IMR-90 (cell line): ENCODE data around the gene PRKN. TPM values are rescaled to one million over a fixed set of nuclear protein-coding genes. Genes with fewer than 3 reads are reported as not detected.

Experiments
- ATAC-seq: fragments of 200-7000 bp; cut with Tn5 transposase; 2 replicates; pipeline ENCODE4 v1.9.1; 2020; ENCODE audit warnings: low read depth, mild to moderate bottlenecking, moderate library complexity
- BruUV-seq: library from RNA; stranded (reverse); fragments of 400-500 nt; replicated peaks from 2 replicates; lab custom pipeline; 2021; lab: Mats Ljungman, UMichigan
- CTCF ChIA-PET: fragments of 300-600 bp; formaldehyde crosslinking; extraction: SDS; loops from one replicate; lab custom pipeline; 2021; ENCODE audit warnings: antibody characterized with exemption; lab: Yijun Ruan, JAX
- POLR2A ChIA-PET: fragments of 300-600 bp; sonication (Branson Sonifier 250); formaldehyde crosslinking; loops from one replicate; lab custom pipeline; 2022; ENCODE audit warnings: antibody characterized with exemption; ENCODE audit not compliant: unreplicated experiment; lab: Charles Lee
- DNase-seq: peaks from one replicate; pipeline ENCODE4 v3.0.0; 2013
- H2AFZ ChIP-seq: replicated peaks from 2 replicates; pipeline ENCODE3; 2013; ENCODE audit warnings: low read length, mild to moderate bottlenecking; ENCODE audit not compliant: poor library complexity
- H2AK5ac ChIP-seq: 2 replicates; pipeline ENCODE4 v1.6.1; 2013; ENCODE audit warnings: low read depth, low read length, inconsistent platforms
- H2AK9ac ChIP-seq: replicated peaks from 2 replicates; pipeline ENCODE3; 2013; ENCODE audit warnings: mild to moderate bottlenecking, low read depth, low read length, moderate library complexity; ENCODE audit not compliant: poor library complexity
- H2BK120ac ChIP-seq: 2 replicates; pipeline ENCODE4 v1.6.1; 2013; ENCODE audit warnings: low read depth, low read length, inconsistent platforms
- H2BK15ac ChIP-seq: 3 replicates; pipeline ENCODE4 v1.6.1; 2013; ENCODE audit warnings: low read depth, low read length, inconsistent platforms
- H2BK20ac ChIP-seq: 2 replicates; pipeline ENCODE4 v1.6.1; 2013; ENCODE audit warnings: low read depth, mild to moderate bottlenecking, inconsistent platforms, low read length, moderate library complexity
- H2BK5ac ChIP-seq: 2 replicates; pipeline ENCODE4 v1.6.1; 2013; ENCODE audit warnings: mild to moderate bottlenecking, low read depth, low read length, inconsistent platforms; ENCODE audit not compliant: poor library complexity, severe bottlenecking
- H3K14ac ChIP-seq: replicated peaks from 2 replicates; pipeline ENCODE4 v1.6.1; 2013; ENCODE audit warnings: low read depth, low read length, inconsistent platforms
- H3K18ac ChIP-seq: 2 replicates; pipeline ENCODE4 v1.6.1; 2013; ENCODE audit warnings: low read depth, low read length, control low read depth
- H3K23ac ChIP-seq: 2 replicates; pipeline ENCODE4 v1.6.1; 2013; ENCODE audit warnings: low read depth, low read length, inconsistent platforms
- H3K27ac ChIP-seq: 2 replicates; pipeline ENCODE4 v1.5.1; 2013; ENCODE audit warnings: mild to moderate bottlenecking, control low read depth, low read length; ENCODE audit not compliant: insufficient read depth
- H3K27me3 ChIP-seq: 2 replicates; pipeline ENCODE4 v1.6.1; 2013; ENCODE audit warnings: low read length; ENCODE audit not compliant: control insufficient read depth, insufficient read depth
- H3K36me3 ChIP-seq: 2 replicates; pipeline ENCODE4 v1.6.1; 2013; ENCODE audit warnings: low read length, mixed read lengths; ENCODE audit not compliant: control insufficient read depth, insufficient read depth
- H3K4ac ChIP-seq: 2 replicates; pipeline ENCODE4 v1.6.1; 2013; ENCODE audit warnings: low read depth, low read length, inconsistent platforms
- H3K4me1 ChIP-seq: 2 replicates; pipeline ENCODE4 v1.6.1; 2013; ENCODE audit warnings: low read length, mixed read lengths; ENCODE audit not compliant: control insufficient read depth, insufficient read depth
- H3K4me2 ChIP-seq: 2 replicates; pipeline ENCODE4 v1.6.1; 2013; ENCODE audit warnings: low read depth, mild to moderate bottlenecking, control low read depth, low read length, moderate library complexity
- H3K4me3 ChIP-seq: 2 replicates; pipeline ENCODE4 v1.5.1; 2013; ENCODE audit warnings: low read depth, mild to moderate bottlenecking, control low read depth, low read length, moderate library complexity; ENCODE audit not compliant: insufficient read depth
- H3K56ac ChIP-seq: 2 replicates; pipeline ENCODE4 v1.6.1; 2013; ENCODE audit warnings: low read length, inconsistent platforms; ENCODE audit not compliant: insufficient read depth; ENCODE audit errors: extremely low read depth
- H3K79me1 ChIP-seq, 2 experiments: 2 replicates each; pipeline ENCODE4 v1.6.1; 2013; ENCODE audit warnings: low read length in 2 of 2, inconsistent platforms in 1 of 2, low read depth in 1 of 2
- H3K9ac ChIP-seq: 2 replicates; pipeline ENCODE4 v1.6.1; 2013; ENCODE audit warnings: low read depth, low read length, control low read depth
- H3K9me1 ChIP-seq: 2 replicates; pipeline ENCODE4 v1.6.1; 2013; ENCODE audit warnings: low read length, inconsistent platforms; ENCODE audit not compliant: insufficient read depth
- H3K9me3 ChIP-seq: 2 replicates; pipeline ENCODE4 v1.6.1; 2013; ENCODE audit warnings: low read length; ENCODE audit not compliant: control insufficient read depth, insufficient read depth
- H4K20me1 ChIP-seq: 2 replicates; pipeline ENCODE4 v1.6.1; 2013; ENCODE audit warnings: low read length, inconsistent platforms; ENCODE audit not compliant: insufficient read depth
- H4K5ac ChIP-seq: 2 replicates; pipeline ENCODE4 v1.6.1; 2013; ENCODE audit warnings: mild to moderate bottlenecking, low read depth, low read length, control low read depth
- H4K8ac ChIP-seq, 2 experiments: 2 replicates each; pipeline ENCODE4 v1.6.1; 2013; ENCODE audit warnings: low read depth in 2 of 2, low read length in 2 of 2, control low read depth in 1 of 2, inconsistent platforms in 1 of 2
- H4K91ac ChIP-seq: 2 replicates; pipeline ENCODE4 v1.6.1; 2013; ENCODE audit warnings: low read depth, low read length, inconsistent platforms; ENCODE audit not compliant: insufficient read depth
- BHLHE40 ChIP-seq: fragments of 150-350 bp; IDR thresholded peaks from 2 replicates; pipeline ENCODE4 v1.6.1; 2016; ENCODE audit warnings: mild to moderate bottlenecking, low read depth, low read length
- CEBPB ChIP-seq: IDR thresholded peaks from 2 replicates; pipeline ENCODE4 v1.6.1; 2012; ENCODE audit warnings: low read depth, low read length, improper control_type of control experiment
- CHD1 ChIP-seq: IDR thresholded peaks from 2 replicates; pipeline ENCODE4 v1.6.1; 2012; ENCODE audit warnings: low read depth, low read length, improper control_type of control experiment
- ELK1 ChIP-seq: fragments of 150-350 bp; IDR thresholded peaks from 2 replicates; pipeline ENCODE4 v1.6.1; 2016; ENCODE audit warnings: low read depth, mild to moderate bottlenecking, low read length, moderate library complexity, borderline replicate concordance
- FOS ChIP-seq: fragments of 150-350 bp; IDR thresholded peaks from 2 replicates; pipeline ENCODE4 v1.6.1; 2016; ENCODE audit warnings: low read depth, low read length
- MAFK ChIP-seq: IDR thresholded peaks from 2 replicates; pipeline ENCODE4 v1.6.1; 2012; ENCODE audit warnings: low read depth, low read length, improper control_type of control experiment
- MAZ ChIP-seq: IDR thresholded peaks from 2 replicates; pipeline ENCODE4 v1.6.1; 2012; ENCODE audit warnings: low read depth, mild to moderate bottlenecking, low read length, improper control_type of control experiment, moderate library complexity, borderline replicate concordance
- MXI1 ChIP-seq: IDR thresholded peaks from 2 replicates; pipeline ENCODE4 v1.6.1; 2012; ENCODE audit warnings: low read depth, mild to moderate bottlenecking, low read length, moderate library complexity, borderline replicate concordance
- NFE2L2 ChIP-seq: fragments of 150-350 bp; IDR thresholded peaks from 2 replicates; pipeline ENCODE4 v1.6.1; 2016; ENCODE audit warnings: low read depth, mild to moderate bottlenecking, low read length
- POLR2A ChIP-seq: IDR thresholded peaks from 2 replicates; pipeline ENCODE4 v1.6.1; 2012; ENCODE audit warnings: mild to moderate bottlenecking, low read depth, low read length
- RAD21 ChIP-seq: IDR thresholded peaks from 2 replicates; pipeline ENCODE4 v1.6.1; 2012; ENCODE audit warnings: low read length, improper control_type of control experiment
- RCOR1 ChIP-seq: IDR thresholded peaks from 2 replicates; pipeline ENCODE4 v1.6.1; 2012; ENCODE audit warnings: mild to moderate bottlenecking, low read length, improper control_type of control experiment; ENCODE audit not compliant: insufficient replicate concordance
- RFX5 ChIP-seq: IDR thresholded peaks from 2 replicates; pipeline ENCODE4 v1.8.0; 2012; ENCODE audit warnings: low read depth, mild to moderate bottlenecking, low read length, moderate library complexity
- SMC3 ChIP-seq: fragments of 150-350 bp; IDR thresholded peaks from 2 replicates; pipeline ENCODE4 v1.6.1; 2016; ENCODE audit warnings: low read depth, mild to moderate bottlenecking, antibody characterized with exemption, low read length, moderate library complexity
- WGBS, 2 experiments: methylation state at CpG; one replicate each; pipeline versions ENCODE4 v1.1.5 to v1.1.7; 2013; ENCODE audit warnings: missing lambda C conversion rate in 2 of 2; ENCODE audit not compliant: insufficient read length in 1 of 2; ENCODE audit errors: extremely low coverage in 2 of 2; 5-methylcytosine and 5-hydroxymethylcytosine counted together
- dilution Hi-C: fragments of 300-500 bp; cut with HindIII; formaldehyde crosslinking; loops from one replicate; pipeline ENCODE4 v1.14.3; 2018; ENCODE audit warnings: low sequenced_read_pairs; ENCODE audit not compliant: unreplicated experiment
- in situ Hi-C: fragments of 300-500 bp; cut with MboI; formaldehyde crosslinking; loops from 3 replicates; pipeline ENCODE4 v1.14.3; 2019; ENCODE audit warnings: low sequenced_read_pairs, inconsistent platforms, mixed read lengths
- intact Hi-C: fragments of 100-400 bp; cut with micrococcal nuclease; formaldehyde crosslinking; loops from 2 replicates; pipeline ENCODE4 v1.10.0; 2022
- polyA plus RNA-seq, 3 experiments: library from polyadenylated mRNA; depleted of rRNA; stranded (reverse); fragments of >200 nt; gene quantifications; 2 replicates each; pipeline ENCODE4 v1.2.3, GENCODE V29; 2012; ENCODE audit warnings: low replicate concordance in 1 of 3
- total RNA-seq: library from RNA; depleted of rRNA; stranded (reverse); fragments of >200 nt; gene quantifications from 2 replicates; pipeline ENCODE4 v1.2.3, GENCODE V29; 2012
- TF ChIP-seq, protein P1 (sequence below): fragments of 150-350 bp; IDR thresholded peaks from 2 replicates; pipeline ENCODE4 v1.6.1; 2017; ENCODE audit warnings: mild to moderate bottlenecking, antibody characterized with exemption, low read length, low read depth
- TF ChIP-seq, protein P2 (sequence below): conservative IDR thresholded peaks from 2 replicates; pipeline ENCODE4 v1.5.1; 2012; ENCODE audit warnings: mild to moderate bottlenecking, low read depth, low read length, improper control_type of control experiment

The PRKN gene
- total and polyA plus RNA-seq, 2 of the 4 experiments (the other 2 are of a cell fraction): 0.15 to 0.18 TPM

DNA sequence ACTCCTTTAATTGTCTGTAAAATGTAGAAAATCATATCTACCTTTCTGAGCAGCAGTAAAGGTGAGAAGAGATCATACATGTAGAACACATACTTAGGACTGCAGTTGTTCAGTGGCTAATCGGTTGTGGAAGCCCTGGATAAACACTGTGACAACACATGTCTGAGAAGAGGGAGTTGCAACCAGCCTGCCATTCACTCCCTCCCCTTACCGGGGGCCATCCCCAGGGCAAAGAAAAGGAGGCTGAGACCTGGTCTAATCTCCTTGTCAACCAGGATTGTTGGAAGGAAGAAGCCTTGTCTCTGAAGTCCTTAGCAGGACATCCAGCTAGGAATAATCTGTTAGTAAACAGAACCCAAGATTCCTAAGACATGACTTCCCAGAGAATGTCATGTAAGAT is 991.2 kb downstream of the PRKN start:
- Histone ChIP-seq H2BK15ac (no peak overlapping the region), H2BK20ac (no peak overlapping the region), H3K4me1 (no peaks in the 10 kb centered on the region), H4K8ac (no peak overlapping the region), H3K18ac (no peak overlapping the region), H3K4me2 (no peak overlapping the region), H2AFZ (no peak overlapping the region), H4K20me1 (no peaks in the 10 kb centered on the region), H3K9me1 (no peaks in the 10 kb centered on the region), H3K36me3 (no peaks in the 10 kb centered on the region), H3K27me3 (no peaks in the 10 kb centered on the region), H2BK120ac (no peak overlapping the region), H2BK5ac (no peak overlapping the region), H3K79me1 (no peaks in the 10 kb centered on the region), H3K4ac (no peak overlapping the region), H4K5ac (no peak overlapping the region), H2AK9ac (no peak overlapping the region), H4K91ac (no peak overlapping the region), H2AK5ac (no peak overlapping the region), H3K9ac (no peak overlapping the region), H3K9me3 (peaks cover 16% of the 10 kb centered on the region), H3K23ac (no peak overlapping the region), H3K27ac (no peak overlapping the region), H3K14ac (no peak overlapping the region), H3K4me3 (no peak overlapping the region), H3K56ac (no peak overlapping the region)
- ChIA-PET CTCF (interaction anchor here (0.6 kb wide), 1 partner anchor 95 kb away, joined by 3 read pairs; no protein-coding TSS in a partner anchor), POLR2A (no interaction called here)
- ATAC-seq (no peak), DNase-seq (no peak)
- no CpG with 5 or more reads among the region's 2 CpGs for WGBS, 2 experiments
- BruUV-seq: no TSS peak
- intact Hi-C loops: no loop called here
- TF ChIP-seq CHD1 (no peak), MXI1 (no peak), FOS (no peak), RAD21 (no peak), MAFK (no peak), BHLHE40 (no peak), RFX5 (no peak), SMC3 (no peak), POLR2A (no peak), NFE2L2 (no peak), RCOR1 (no peak), ELK1 (no peak), CEBPB (no peak), MAZ (no peak)
- TF ChIP-seq, protein P1, sequence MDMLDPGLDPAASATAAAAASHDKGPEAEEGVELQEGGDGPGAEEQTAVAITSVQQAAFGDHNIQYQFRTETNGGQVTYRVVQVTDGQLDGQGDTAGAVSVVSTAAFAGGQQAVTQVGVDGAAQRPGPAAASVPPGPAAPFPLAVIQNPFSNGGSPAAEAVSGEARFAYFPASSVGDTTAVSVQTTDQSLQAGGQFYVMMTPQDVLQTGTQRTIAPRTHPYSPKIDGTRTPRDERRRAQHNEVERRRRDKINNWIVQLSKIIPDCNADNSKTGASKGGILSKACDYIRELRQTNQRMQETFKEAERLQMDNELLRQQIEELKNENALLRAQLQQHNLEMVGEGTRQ: no peak
- TF ChIP-seq, protein P2, sequence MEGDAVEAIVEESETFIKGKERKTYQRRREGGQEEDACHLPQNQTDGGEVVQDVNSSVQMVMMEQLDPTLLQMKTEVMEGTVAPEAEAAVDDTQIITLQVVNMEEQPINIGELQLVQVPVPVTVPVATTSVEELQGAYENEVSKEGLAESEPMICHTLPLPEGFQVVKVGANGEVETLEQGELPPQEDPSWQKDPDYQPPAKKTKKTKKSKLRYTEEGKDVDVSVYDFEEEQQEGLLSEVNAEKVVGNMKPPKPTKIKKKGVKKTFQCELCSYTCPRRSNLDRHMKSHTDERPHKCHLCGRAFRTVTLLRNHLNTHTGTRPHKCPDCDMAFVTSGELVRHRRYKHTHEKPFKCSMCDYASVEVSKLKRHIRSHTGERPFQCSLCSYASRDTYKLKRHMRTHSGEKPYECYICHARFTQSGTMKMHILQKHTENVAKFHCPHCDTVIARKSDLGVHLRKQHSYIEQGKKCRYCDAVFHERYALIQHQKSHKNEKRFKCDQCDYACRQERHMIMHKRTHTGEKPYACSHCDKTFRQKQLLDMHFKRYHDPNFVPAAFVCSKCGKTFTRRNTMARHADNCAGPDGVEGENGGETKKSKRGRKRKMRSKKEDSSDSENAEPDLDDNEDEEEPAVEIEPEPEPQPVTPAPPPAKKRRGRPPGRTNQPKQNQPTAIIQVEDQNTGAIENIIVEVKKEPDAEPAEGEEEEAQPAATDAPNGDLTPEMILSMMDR: no peak
- in situ Hi-C loops: no loop called here
- dilution Hi-C loops: no loop called here
